ENCODE data around the gene SPATA12. TPM values are rescaled to one million over a fixed set of nuclear protein-coding genes. Genes with fewer than 3 reads are reported as not detected.
A peak's percentile ranks its signal among the peaks of the same experiment; 100 is the strongest.

SPATA12 gene
- total RNA-seq, 1 donor from 2014 or later = not detected

GRCh38 chr3:57093971-57094535 lies 33.6 kb downstream of the SPATA12 start:
- DNase-seq = no peak
- intact Hi-C loops (cut with micrococcal nuclease) = loop anchor here (10.0 kb wide), 1 partner anchor 99 kb away; no protein-coding TSS in a partner anchor
- Histone ChIP-seq H3K4me1 (peaks cover 17% of the 10 kb centered on the region), H3K27me3 (ENCODE audit: low read depth) (no peaks in the 10 kb centered on the region), H3K4me3 (no peak overlapping the region), H3K9me3 (replicated peaks) (no peaks in the 10 kb centered on the region), H3K36me3 (peaks cover 17% of the 10 kb centered on the region), H3K27ac (replicated peaks) (peak overlapping the region; percentile 10)
- TF ChIP-seq CTCF (IDR thresholded peaks at IDR 0.05; ENCODE audit: borderline replicate concordance) = no peak

- Histone ChIP-seq H3K4me1 (peaks cover 17% of the 10 kb centered on the region), H3K27ac (replicated peaks) (peak overlapping the region; percentile 10), H3K27me3 (ENCODE audit: low read depth) (no peaks in the 10 kb centered on the region), H3K36me3 (peaks cover 17% of the 10 kb centered on the region), H3K9me3 (replicated peaks) (no peaks in the 10 kb centered on the region), H3K4me3 (no peak overlapping the region)
- no peak for DNase-seq
- no peak for TF ChIP-seq CTCF (IDR thresholded peaks at IDR 0.05; ENCODE audit: borderline replicate concordance)
- intact Hi-C loops (cut with micrococcal nuclease) = loop anchor here (10.0 kb wide), 1 partner anchor 100 kb away; no protein-coding TSS in a partner anchor
These were observed 34.1 kb downstream of the SPATA12 start for GRCh38 chr3:57094575-57094974.

GRCh38 chr3:57095363-57095762 lies 34.9 kb downstream of the SPATA12 start:
- Histone ChIP-seq H3K4me1 (peaks cover 17% of the 10 kb centered on the region), H3K27me3 (ENCODE audit: low read depth) (no peaks in the 10 kb centered on the region), H3K36me3 (peaks cover 17% of the 10 kb centered on the region), H3K9me3 (replicated peaks) (no peaks in the 10 kb centered on the region), H3K27ac (replicated peaks) (no peak overlapping the region), H3K4me3 (no peak overlapping the region)
- DNase-seq = no peak
- intact Hi-C loops (cut with micrococcal nuclease) = loop anchor here (10.0 kb wide), 1 partner anchor 101 kb away; no protein-coding TSS in a partner anchor
- no peak for TF ChIP-seq CTCF (IDR thresholded peaks at IDR 0.05; ENCODE audit: borderline replicate concordance)

GRCh38 chr3:57097536-57097935 lies 37.1 kb downstream of the SPATA12 start:
- H3K4me1 ChIP-seq = peaks cover 8% of the 10 kb centered on the region
- no peak for DNase-seq
- H3K27ac ChIP-seq (replicated peaks) = no peak overlapping the region
- H3K36me3 ChIP-seq = peaks cover 23% of the 10 kb centered on the region
- no peaks in the 10 kb centered on the region for H3K9me3 ChIP-seq (replicated peaks)
- no peak overlapping the region for H3K4me3 ChIP-seq
- no peaks in the 10 kb centered on the region for H3K27me3 ChIP-seq (ENCODE audit: low read depth)
- no peak for TF ChIP-seq CTCF (IDR thresholded peaks at IDR 0.05; ENCODE audit: borderline replicate concordance)
- intact Hi-C loops (cut with micrococcal nuclease) = loop anchor here (10.0 kb wide), 1 partner anchor 103 kb away; no protein-coding TSS in a partner anchor

- H3K9me3 ChIP-seq (replicated peaks) = no peaks in the 10 kb centered on the region
- H3K36me3 ChIP-seq = peaks cover 31% of the 10 kb centered on the region
- no peak for DNase-seq
- intact Hi-C loops (cut with micrococcal nuclease) = loop anchor here (10.0 kb wide), 1 partner anchor 104 kb away; no protein-coding TSS in a partner anchor
- no peak overlapping the region for H3K4me3 ChIP-seq
- no peaks in the 10 kb centered on the region for H3K27me3 ChIP-seq (ENCODE audit: low read depth)
- H3K27ac ChIP-seq (replicated peaks) = no peak overlapping the region
- TF ChIP-seq CTCF (IDR thresholded peaks at IDR 0.05; ENCODE audit: borderline replicate concordance) = no peak
- H3K4me1 ChIP-seq = peaks cover 8% of the 10 kb centered on the region
These were observed 38.2 kb downstream of the SPATA12 start for GRCh38 chr3:57098418-57099310.

Data from left ventricle myocardium inferior (tissue), 1 donor.